NCI-H187 (cell line): ENCODE measurements around the gene LMCD1.

Experiments used
- DNase-seq, 2 experiments: peaks; one replicate each; lab custom pipeline; 2025; lab: John Stamatoyannopoulos, UW

Gene LMCD1, protein sequence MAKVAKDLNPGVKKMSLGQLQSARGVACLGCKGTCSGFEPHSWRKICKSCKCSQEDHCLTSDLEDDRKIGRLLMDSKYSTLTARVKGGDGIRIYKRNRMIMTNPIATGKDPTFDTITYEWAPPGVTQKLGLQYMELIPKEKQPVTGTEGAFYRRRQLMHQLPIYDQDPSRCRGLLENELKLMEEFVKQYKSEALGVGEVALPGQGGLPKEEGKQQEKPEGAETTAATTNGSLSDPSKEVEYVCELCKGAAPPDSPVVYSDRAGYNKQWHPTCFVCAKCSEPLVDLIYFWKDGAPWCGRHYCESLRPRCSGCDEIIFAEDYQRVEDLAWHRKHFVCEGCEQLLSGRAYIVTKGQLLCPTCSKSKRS

GRCh38 chr3:8501371-8502131 is at the start of gene LMCD1:
LMCD1 (plus strand) TSS chr3:8501823; CDS start chr3:8501939, 116 bp downstream.
- peak; percentile 37 to 49 for DNase-seq

- no peak for DNase-seq
Measured at GRCh38 chr3:8452112-8452511, 49.5 kb upstream of the LMCD1 start.

DNA sequence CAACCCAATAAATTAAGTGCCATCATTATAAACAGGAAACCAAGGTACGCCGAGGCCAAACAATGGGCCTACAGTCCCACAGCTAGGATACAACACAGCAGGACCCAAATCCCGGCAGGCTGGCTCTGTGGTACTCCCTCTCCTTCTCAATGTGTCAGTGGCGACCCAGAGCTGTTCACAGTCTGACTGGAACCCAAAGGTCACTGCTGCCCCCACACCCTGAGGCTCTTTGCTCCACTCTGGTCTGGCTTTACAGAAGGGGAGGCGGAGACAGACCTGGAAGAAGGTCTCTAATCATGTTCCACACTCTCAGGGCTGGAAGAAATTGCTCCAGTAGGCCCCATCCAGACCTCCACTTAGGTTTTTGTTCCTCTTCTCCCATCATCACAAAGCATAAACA is 48.5 kb upstream of the LMCD1 start:
- DNase-seq = no peak

DNA sequence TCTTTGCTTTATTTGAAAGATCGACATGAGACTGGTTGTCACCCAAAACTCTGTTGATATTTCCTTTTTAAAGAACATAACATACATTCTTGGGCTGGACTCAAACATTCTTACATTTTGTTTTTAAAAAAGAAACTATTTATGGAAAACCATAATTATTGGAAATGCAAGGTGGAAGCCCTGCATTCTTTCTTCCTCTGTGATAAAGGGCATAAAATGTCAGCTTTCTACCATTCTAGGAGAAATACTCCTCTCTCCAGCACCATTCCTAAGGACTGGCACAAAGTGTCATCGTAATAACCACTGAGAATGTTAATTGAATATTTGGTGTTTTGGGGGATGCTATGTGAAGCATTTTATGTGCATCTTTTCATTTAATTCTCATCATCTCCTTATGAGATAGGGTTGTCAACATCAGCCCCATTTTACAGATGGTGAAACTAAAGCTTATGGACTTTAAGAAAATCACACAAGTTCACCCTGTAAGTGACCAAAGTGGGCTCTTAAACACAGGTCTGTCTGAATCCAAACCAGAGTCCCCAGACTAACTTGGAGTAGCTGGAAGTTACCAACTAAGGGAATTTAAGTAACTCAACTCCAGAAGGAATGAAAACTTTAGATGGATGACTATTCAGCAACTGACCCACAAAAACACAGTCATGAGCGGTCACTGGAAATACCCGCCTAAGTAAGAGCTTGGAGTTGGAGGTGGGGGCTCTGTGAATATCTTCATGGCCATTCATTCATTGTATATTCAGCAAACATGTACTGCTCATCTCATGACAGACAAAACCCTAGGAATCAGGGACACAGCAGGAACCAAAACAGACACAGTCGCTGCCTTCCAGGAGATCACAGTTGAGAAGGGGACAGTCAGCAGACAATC is 45.9 kb upstream of the LMCD1 start:
- DNase-seq = no peak

- DNase-seq = no peak
Measured at GRCh38 chr3:8456412-8456811, 45.2 kb upstream of the LMCD1 start.

DNA sequence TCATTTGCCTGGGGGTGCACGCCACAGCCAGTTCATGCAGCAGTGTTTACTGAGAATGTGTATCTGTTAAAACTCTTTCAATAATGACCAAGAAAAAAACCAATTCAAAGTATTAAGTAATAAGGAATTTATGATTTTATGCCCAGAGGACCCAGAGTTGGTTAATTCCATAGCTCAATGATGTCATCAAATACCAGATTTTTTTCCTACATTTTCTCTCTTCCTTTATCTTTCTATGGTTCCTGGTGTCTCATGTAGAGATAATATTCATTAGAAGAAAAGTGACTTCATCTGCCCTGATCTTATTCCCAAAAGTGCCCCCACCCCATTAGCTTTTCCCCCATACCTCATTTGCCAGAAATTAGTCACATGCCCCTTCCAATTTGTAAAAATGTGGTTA is 44.6 kb upstream of the LMCD1 start:
- DNase-seq = no peak

GRCh38 chr3:8458238-8458661 is 43.4 kb upstream of the LMCD1 start:
- DNase-seq = no peak

DNA sequence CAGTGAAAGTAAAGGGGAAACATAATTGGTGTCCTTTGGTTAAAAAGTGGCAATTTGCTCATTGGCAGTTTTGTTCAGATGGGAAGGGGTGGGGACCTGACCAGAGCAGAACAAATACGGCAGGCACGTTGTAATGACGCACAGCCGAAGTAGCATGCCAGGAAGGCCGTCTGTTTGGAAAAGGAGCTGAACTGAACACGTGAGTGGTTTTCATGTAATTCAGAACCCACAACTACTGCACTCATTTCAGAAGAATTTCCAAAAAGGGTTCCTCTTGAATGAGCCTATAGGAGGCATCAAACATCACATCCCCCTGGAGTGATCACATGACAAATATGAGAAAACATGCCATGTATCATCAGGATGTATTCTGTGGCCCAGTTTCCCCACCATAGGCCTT is 42.9 kb upstream of the LMCD1 start:
- DNase-seq = no peak

- no peak for DNase-seq
Measured at GRCh38 chr3:8460050-8460708, 41.4 kb upstream of the LMCD1 start.

- DNase-seq = no peak
Measured at GRCh38 chr3:8460815-8461456, 40.7 kb upstream of the LMCD1 start.

GRCh38 chr3:8464668-8465067 is 37.0 kb upstream of the LMCD1 start:
- no peak for DNase-seq

DNA sequence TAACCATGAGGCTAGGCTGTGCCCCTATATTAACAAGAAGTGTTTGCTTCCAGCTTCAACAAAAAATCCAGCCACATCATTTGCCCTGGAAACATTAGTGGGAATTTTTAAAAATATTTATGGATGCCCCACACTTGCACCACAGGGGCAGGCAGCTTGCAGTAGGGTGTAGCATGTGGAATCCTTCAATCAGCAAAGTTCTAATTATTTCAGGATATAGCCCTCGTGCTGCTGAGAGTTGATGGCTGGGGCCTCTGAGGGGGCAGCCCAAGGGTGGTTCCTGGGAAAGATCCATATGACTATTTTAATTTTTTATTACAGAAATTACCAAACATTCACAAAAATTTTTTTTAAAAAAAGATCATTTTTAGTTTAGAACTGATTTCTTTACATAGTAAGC is 35.1 kb upstream of the LMCD1 start:
- no peak for DNase-seq

DNA sequence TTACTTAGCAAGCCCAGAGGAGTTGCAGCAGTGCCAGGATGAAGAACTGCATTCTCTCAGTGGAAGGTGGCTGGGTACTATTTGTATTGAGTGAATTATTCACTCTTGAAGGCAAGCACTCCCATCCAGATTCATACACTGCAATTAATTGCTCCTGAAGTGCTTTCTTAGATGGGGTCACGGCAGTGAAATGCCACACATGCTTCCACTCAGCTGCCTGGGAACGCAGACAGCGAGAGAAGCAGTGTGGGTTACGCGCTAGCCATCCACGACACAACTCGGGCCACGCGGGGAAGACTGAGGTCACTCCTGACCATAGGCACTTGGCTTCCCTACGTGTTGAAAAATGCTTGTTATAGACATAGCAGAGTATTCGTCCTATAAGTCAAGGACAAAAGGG is 30.8 kb upstream of the LMCD1 start:
- no peak for DNase-seq

- DNase-seq = no peak
Measured at GRCh38 chr3:8472549-8472948, 29.1 kb upstream of the LMCD1 start.

DNA sequence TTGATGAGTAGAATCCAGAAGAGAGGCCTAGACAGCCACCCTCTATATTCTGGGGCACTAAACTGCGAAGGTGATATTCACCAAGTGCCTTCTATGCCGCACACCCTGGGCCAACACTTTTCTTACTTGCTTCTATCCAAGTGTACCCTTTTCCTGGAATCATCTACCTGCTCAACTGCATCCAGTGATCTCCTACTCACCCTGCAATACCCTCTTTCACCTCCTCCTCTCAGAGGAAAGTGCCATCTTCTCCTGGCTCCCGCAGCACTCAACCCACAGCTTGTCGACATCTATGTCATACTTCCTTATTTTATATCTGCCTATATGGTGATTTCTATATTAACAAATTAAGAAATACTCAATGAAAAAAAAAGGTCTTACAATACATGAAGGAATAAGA is 28.6 kb upstream of the LMCD1 start:
- no peak for DNase-seq

- no peak for DNase-seq
Measured at GRCh38 chr3:8473990-8474389, 27.6 kb upstream of the LMCD1 start.

GRCh38 chr3:8474991-8475390 is 26.6 kb upstream of the LMCD1 start:
- no peak for DNase-seq

DNA sequence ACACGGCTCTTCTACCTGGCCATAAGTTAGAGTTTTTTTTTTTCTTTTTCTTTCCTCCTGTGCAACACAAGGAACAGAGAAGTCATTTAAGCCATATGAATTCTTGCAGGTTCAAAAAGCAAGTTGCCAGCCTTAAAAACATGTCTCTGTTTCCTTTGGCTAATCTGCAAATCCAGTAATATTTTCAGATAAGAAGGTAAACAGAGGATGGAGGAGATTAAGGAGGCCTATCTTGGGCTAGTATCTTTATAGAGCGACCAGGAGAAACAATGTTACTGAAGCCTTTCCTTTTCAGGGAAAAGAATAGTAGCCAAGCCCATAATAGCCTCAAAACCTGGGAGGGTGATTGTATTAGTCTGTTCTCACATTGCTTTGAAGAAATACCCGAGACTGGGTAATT is 20.9 kb upstream of the LMCD1 start:
- no peak for DNase-seq

DNA sequence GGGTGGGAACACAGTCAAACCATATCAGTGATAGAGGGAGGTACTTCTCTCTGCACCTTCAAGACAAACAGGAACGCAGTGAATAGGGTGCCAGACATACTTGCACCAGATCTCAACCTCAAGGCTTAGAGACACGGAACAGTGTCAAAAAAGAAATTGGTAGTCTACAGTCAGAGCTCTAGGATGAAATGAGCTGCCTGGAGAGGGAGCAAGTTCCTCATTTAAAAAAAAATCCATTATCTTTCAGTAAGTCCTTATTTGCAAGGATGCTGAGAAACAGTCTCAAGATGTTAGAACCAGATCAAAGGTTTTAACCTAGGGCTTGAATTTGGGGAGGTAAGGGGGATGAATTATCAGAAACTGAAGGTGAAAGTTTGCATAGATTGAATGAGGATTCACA is 20.2 kb upstream of the LMCD1 start:
- DNase-seq = no peak

DNA sequence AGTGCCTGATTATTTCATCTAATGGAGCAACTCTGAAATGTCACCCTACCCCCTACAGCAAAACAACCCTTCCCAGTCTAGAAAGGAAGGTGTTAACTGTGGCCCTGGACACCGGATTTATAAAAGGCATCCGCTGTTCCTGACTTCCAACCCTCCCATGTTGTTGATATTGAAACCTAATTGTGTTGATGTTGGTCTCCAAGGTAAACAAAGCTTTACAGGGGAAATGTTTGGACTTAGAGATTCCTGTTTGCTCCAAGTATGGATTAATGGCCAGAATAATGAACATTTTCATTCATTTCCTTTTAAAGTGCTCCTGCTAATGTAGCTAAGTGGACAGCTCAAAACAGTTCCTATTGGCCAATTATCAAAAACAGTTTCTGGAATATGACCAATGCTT is 19.4 kb upstream of the LMCD1 start:
- DNase-seq = no peak

DNA sequence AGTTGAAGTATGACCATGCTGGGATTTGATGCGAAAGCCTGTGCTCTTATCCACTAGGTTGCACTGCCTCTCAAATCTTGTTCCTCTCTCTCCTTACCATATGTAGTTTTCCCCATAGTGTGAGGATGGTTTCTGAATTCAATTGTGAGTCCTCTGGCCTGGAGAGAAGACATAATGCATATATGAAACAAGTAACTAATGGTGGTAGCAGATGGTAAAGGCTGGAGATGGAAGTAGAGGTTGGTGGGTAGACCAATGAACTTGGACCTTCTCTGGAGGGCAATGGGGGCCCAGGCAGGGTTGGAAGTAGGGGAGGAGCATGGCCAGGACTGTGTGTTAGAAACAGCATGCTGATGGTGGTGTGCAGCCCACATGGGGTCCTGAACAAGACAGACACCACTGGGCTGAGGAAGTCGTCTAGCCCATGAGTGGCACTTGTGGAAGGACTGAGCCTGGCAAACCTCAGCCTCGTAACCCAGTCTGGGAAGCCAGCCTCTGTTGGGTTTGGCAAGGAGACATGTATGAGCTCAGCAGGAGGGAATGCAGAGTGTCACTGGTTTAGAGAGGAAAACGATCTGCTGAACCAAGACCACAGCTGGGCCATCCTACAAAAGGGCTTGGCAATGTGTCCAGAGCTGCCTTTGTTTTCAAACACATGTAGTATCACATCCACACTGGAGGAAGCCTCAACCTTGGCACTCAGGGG is 18.5 kb upstream of the LMCD1 start:
- DNase-seq = no peak
